Erythroblast (primary cell): Measurements from ENCODE around the gene PIP5K1B.

ENCODE experiments used
- GATA1 ChIP-seq: IDR thresholded peaks from 2 replicates; pipeline ENCODE4 v1.6.1; 2011; ENCODE audit warnings: low read depth, mild to moderate bottlenecking, control low read depth, low read length, moderate library complexity
- POLR2A ChIP-seq: IDR thresholded peaks from 2 replicates; pipeline ENCODE4 v1.6.1; 2011; ENCODE audit warnings: mild to moderate bottlenecking, low read length

DNA sequence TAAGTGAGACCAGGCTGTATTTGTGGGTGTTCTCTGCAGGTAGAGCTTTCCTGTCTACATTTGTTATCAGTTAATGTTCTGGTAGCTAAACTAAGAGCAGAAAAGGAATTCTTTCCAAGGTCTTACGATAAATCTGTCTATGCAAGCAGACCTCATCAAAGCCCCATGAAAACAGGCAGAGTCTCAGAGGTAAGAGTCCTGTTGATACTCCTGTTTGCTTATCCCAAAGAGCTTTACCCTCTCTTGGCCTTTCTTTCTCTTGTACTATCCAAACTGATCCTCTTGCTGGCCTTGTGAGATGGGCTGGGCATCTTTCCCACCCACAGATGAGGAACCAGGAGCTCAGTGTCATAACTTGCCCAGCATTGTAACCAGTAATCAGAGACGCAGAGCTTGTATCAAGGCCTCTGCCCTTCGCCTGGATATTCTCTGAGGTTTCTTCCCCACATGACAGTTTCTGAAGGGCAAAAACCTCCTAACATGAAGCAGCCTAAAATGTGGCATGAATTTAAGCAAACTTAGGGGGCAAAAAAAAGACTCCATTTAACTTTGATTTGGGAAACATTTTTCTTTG, 275.4 kb downstream of the PIP5K1B start:
- no peak for TF ChIP-seq POLR2A
- no peak for TF ChIP-seq GATA1
